Measurements from ENCODE around the gene SNAP47. TPM values are rescaled to one million over a fixed set of nuclear protein-coding genes. Genes with fewer than 3 reads are reported as not detected.

The SNAP47 gene
- total RNA-seq, 1 donor from 2014 or later: 24.2 TPM

DNA sequence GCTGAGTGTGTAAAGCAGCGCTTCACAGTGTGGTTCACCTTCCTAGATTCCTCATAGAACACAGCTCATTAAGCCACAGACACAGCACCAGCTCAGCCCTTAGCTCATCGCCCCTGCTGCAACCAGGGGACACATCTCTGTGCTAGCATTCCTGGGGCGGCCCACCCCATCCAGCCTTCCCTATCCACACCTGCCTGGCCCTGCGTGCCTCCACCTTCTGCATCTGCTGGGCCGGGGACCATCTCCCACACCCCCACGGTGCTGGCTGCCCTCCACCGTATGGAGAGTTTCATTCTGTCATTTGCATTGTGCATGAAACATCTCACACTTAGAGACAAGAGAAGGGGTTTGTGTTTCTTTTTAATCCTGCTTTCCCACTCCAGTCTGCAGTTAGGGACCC is 44.5 kb downstream of the SNAP47 start:
- Mint-ChIP-seq H3K4me3 (no peak overlapping the region), H3K36me3 (ENCODE audit: low read depth) (peaks cover 24% of the 10 kb centered on the region), H3K9me3 (no peaks in the 10 kb centered on the region), H3K27ac (no peak overlapping the region), H3K4me1 (no peaks in the 10 kb centered on the region), H3K27me3 (no peaks in the 10 kb centered on the region)
- intact Hi-C loops (cut with micrococcal nuclease): no loop called here
- DNase-seq: no peak
- no peak for ATAC-seq (ENCODE audit: low read depth)
- TF ChIP-seq, protein P1, sequence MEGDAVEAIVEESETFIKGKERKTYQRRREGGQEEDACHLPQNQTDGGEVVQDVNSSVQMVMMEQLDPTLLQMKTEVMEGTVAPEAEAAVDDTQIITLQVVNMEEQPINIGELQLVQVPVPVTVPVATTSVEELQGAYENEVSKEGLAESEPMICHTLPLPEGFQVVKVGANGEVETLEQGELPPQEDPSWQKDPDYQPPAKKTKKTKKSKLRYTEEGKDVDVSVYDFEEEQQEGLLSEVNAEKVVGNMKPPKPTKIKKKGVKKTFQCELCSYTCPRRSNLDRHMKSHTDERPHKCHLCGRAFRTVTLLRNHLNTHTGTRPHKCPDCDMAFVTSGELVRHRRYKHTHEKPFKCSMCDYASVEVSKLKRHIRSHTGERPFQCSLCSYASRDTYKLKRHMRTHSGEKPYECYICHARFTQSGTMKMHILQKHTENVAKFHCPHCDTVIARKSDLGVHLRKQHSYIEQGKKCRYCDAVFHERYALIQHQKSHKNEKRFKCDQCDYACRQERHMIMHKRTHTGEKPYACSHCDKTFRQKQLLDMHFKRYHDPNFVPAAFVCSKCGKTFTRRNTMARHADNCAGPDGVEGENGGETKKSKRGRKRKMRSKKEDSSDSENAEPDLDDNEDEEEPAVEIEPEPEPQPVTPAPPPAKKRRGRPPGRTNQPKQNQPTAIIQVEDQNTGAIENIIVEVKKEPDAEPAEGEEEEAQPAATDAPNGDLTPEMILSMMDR (IDR thresholded peaks at IDR 0.05): no peak
- ChIA-PET POLR2A (no interaction called here), CTCF (no interaction called here)

DNA sequence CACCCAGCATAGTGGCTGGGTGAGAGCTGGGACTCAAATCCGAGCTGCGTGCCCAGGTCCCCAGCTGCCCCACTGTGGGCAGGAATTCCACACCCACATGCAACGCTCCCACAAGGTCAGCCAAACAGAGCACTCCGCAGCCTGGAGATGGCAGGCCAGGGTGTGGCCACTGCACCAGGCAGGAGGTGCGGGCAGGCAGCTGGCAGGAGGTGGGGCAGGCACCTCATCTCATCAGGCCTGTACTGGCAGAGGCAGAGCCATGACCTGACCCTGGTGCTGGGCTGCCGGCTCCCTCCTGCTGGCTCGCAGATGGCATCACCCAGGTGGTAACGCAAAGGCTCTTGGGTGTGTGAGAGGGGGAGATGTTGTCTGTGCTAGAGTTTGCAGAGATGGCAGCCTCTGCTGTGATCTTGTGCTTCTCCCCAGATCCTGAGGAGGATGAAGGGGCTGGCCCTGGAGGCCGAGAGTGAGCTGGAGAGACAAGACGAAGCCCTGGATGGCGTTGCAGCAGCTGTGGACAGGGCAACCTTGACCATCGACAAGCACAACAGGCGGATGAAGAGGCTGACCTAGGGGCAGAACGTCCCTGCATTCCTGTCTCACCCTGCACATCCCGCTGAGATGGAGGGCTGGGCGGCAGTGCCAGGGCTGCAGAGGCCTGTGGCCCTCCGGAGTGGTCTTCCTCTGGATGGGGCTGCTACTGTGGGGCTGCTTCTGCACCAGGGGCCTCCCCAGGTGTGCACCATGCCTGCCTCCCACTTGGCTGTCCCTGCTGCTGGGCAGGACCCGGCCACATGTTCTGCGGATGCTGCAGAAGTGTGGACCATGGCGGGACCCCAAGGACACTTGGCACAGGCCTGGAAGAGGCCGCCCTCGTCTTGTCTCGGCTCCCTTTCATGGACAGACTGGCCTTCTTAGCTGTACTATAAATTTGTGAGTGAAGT is 45.1 kb downstream of the SNAP47 start:
- no peaks in the 10 kb centered on the region for H3K9me3 Mint-ChIP-seq
- no peak overlapping the region for H3K27ac Mint-ChIP-seq
- TF ChIP-seq, protein P1 (IDR thresholded peaks at IDR 0.05): no peak
- no peaks in the 10 kb centered on the region for H3K27me3 Mint-ChIP-seq
- DNase-seq (peak; percentile 6), ATAC-seq (ENCODE audit: low read depth) (no peak)
- H3K4me3 Mint-ChIP-seq: no peak overlapping the region
- ChIA-PET CTCF (no interaction called here), POLR2A (no interaction called here)
- H3K36me3 Mint-ChIP-seq (ENCODE audit: low read depth): peaks cover 23% of the 10 kb centered on the region
- intact Hi-C loops (cut with micrococcal nuclease): no loop called here
- H3K4me1 Mint-ChIP-seq: peaks cover under 1% of the 10 kb centered on the region

DNA sequence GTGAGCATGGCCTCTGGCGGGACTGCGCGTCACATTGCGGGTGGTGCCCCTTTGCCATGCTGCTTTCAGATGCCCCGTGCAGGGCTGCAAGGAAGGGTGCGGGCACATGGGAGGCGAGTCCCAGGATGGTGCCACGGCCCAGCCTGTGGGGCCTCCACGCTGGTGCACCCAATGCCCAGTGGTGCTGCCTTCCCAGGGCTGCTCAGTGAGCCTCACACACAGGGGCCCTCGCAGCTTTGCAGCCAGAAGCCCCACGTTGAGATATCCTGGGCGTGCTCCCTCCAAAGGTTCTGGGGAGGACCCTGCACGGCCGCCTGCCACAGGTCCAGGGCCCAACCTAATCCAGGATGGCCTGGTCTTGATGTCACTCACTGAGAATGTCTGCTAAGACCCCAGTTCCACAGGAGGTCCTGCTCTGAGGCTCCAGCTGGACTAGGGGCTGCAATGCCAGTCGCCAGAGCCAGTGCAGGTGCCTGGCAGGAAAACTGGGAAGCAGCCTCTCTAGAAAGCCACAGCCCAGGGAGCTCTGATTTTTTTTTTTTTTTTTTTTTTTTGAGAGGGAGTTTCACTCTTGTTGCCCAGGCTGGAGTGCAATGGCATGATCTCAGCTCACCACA is 46.2 kb downstream of the SNAP47 start:
- DNase-seq (no peak), ATAC-seq (ENCODE audit: low read depth) (no peak)
- ChIA-PET POLR2A (no interaction called here), CTCF (interaction anchor here (1.0 kb wide), 1 partner anchor 15 kb away, joined by 3 read pairs; no protein-coding TSS in a partner anchor)
- TF ChIP-seq, protein P1 (IDR thresholded peaks at IDR 0.05): no peak
- H3K36me3 Mint-ChIP-seq (ENCODE audit: low read depth): peaks cover 18% of the 10 kb centered on the region
- intact Hi-C loops (cut with micrococcal nuclease): no loop called here
- H3K9me3 Mint-ChIP-seq: no peaks in the 10 kb centered on the region
- no peak overlapping the region for H3K4me3 Mint-ChIP-seq
- H3K4me1 Mint-ChIP-seq: peaks cover 11% of the 10 kb centered on the region
- H3K27ac Mint-ChIP-seq: no peak overlapping the region
- H3K27me3 Mint-ChIP-seq: no peaks in the 10 kb centered on the region

DNA sequence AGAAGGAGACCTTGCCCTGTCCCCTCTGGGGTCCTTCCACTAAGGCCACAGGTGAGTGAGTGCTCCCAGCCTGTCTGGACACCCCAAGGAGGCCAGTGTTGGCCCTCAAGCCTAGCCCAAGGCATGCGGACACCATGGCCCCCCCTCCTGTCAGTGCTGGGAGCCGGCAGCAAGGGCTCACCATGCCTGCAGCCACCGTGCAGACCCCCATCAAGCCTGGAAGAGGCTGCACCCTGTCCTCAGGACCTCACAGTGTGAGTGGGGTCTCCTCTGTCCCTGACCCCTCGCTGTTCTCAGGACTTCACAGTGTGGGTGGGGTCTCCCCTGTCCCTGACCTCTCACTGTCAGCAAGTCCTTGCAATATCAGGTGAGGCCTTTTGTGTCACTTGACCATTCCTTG is 47.0 kb downstream of the SNAP47 start:
- ChIA-PET CTCF (interaction anchor here (1.0 kb wide), 1 partner anchor 16 kb away, joined by 3 read pairs; no protein-coding TSS in a partner anchor), POLR2A (no interaction called here)
- Mint-ChIP-seq H3K36me3 (ENCODE audit: low read depth) (peaks cover 13% of the 10 kb centered on the region), H3K9me3 (no peaks in the 10 kb centered on the region), H3K4me1 (peaks cover 17% of the 10 kb centered on the region), H3K4me3 (no peak overlapping the region), H3K27me3 (no peaks in the 10 kb centered on the region), H3K27ac (no peak overlapping the region)
- TF ChIP-seq, protein P1 (IDR thresholded peaks at IDR 0.05): no peak
- ATAC-seq (ENCODE audit: low read depth): no peak
- intact Hi-C loops (cut with micrococcal nuclease): no loop called here
- DNase-seq: no peak
